ENCODE measurements around the gene AP5Z1.

Gene AP5Z1

DNA sequence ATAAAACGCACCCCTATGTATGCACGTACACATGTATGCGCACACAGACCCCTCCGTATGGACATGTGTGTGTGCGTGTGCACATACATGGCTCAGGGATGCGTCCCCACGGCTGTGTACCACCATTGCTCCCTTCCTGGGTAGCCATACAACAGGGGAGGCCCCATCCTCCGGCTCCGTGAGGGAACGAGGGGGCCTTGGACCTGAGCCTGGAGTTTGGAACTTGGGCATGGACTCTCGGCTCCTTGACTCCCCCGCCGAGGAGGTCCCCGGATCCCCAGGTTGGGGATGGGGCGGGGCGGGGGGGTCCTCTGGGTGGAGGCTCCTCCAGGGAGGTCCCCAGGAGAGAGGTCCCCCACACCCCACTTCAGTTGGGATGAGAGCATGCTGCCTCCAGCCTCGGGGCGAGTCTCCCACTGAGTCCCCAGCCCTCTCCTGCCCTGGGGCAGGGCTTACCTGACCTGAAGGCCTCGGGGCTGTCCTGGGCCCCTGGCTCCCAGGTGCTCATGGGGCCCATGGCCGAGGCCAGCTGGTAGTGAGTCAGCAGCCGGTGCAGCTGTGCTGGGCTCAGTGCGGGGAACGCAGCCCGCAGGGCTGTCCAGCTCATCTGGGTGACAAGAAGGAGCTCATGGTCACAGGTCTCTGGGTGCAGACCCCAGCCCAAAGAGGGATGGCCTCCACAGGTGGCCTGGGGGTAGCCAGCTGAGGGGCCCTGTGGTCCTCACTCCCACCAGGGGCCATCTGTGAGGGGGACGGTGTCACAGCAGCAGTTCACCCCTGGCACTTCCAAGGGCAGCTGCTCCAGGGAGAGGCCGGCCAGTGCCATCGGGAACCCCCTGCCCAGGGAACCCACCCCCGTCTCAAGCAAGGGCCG lies 29.9 kb downstream of the AP5Z1 start:
- DNase-seq, result no peak

DNA sequence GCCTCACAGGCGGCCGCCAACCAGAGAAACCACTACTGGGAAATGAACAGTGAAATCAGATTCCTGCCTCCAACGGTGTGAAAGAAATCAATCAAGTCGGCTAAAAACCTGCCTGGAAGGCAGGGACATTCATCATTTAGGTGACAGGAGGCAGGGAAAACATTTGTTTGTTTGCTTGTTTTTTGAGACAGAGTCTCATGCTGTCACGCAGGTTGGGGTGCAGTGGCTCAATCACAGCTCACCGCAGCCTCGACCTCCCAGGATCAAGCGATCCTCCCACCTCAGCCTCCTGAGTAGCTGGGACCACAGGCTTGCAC lies 30.5 kb downstream of the AP5Z1 start:
- DNase-seq, result no peak

DNA sequence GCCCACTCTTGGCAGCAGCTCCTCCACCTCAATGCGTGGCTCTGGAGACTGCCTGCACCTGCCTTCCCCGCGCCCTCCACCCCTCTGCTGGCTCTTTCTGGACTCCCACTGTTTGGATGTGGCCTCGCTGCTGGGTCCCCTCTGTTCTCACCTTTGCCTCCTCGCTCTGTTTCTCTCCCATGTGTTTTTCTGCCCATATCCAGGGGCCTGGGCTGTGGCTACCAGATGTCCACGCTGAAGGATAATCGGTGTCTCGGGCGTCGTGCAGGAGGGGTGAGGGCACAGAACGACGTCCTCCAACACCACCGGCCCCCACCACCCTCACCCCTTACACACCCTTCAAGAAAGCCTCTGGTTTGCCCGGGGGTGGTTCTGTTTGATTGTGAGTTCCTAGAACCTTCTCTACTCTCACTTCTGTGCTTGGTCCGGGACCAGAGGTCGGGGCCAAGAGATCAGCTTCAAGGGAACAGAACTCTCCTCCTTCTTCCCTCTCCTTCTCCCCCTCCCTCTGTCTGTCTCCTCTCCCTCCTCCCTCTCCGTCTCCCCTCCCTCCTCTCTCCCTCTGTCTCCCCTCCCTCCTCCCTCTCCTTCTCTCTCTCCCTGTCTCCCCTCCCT lies 31.7 kb downstream of the AP5Z1 start:
- DNase-seq, result no peak

DNA sequence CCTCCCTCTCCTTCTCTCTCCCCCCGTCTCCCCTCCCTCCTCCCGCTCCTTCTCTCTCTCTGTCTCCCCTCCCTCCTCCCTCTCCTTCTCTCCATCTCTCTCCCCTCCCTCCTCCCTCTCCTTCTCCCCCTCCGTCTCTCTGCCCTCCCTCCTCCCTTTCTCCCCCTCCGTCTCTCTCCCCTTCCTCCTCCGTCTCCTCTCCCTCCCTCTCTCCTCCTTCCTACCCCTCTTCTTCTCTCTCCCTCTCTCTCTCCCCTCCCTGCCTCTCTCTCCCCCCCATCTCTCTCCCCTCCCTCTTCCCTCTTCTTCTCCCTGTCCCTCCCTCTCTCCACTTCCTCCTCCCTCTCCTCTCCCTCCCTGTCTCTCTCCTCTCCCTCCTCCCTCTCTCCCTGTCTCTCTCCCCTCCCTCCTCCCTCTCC lies 32.2 kb downstream of the AP5Z1 start:
- no peak for DNase-seq

DNA sequence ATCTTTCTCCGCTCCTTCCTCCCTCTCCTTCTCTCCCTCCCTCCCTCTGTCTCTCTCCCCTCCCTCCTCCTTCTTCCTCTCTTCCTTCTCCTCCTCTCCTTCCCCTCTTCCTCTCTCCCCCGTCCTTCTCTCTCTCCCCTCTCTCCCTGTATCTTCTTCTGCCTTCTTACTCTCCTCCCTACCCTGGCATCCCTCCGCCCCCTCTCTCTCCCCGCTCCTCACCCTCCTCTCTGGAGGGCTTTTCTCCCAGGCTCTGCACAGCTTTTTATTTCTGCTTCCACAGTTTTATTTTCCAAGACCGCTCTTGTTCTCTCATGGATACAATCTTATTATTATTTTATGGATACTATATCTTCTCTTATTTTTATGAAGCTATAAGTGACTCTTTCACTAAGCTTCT lies 32.6 kb downstream of the AP5Z1 start:
- DNase-seq, result no peak

DNA sequence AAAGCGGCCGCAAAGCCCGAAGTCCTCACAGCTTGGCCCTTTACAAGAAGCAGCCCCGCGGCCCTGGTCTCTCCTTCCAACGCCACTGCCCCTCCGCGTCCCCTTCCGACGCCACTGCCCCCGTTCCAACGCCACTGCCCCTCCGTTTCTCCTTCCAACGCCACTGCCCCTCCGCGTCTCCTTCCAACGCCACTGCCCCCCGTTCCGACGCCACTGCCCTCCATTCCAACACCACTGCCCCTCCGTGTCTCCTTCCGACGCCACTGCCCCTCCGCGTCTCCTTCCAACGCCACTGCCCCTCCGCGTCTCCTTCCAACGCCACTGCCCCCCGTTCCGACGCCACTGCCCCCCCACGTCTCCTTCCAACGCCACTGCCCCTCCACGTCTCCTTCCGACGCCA lies 33.1 kb downstream of the AP5Z1 start:
- no peak for DNase-seq

DNA sequence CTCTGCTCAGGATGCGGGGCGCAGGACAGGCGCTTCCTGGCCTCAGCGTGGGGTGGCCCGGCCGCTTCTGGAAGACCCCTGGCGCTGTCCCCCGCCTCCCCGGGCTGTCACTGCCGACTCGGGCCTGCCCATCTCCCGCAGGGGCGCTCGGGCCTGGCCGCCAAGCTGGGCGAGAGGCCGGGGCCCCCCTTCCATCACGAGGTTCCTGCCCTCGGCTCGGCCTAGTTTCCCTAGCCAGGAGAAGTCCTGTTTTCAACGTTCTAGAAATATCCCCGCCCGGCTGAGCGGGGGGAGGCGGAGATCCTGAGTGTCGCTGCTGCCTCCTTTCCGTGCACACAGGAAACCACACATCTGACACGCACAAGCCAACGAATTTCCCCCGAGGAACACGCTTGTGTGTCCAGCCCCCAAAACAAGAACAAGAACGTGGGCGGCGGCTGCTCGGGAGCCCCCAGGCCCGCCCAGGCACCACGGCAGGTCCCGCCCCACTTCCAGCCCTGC lies 33.7 kb downstream of the AP5Z1 start:
- peak; percentile 41 for DNase-seq

DNA sequence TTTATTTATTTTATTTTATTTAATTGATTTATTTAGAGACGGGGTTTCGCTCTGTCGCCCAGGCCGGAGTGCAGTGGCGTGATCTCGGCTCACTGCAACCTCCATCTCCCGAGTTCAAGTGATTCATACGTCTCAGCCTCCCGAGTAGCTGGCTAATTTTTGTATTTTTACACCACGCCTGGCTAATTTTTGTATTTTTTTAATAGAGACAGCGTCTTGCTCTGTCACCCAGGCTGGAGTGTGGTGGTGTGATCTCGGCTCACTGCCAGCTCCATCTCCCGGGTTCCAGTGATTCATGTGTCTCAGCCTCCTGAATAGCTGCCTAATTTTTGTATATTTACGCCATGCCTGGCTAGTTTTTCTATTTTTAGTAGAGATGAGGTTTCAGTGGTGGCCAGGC lies 34.2 kb downstream of the AP5Z1 start:
- no peak for DNase-seq

DNA sequence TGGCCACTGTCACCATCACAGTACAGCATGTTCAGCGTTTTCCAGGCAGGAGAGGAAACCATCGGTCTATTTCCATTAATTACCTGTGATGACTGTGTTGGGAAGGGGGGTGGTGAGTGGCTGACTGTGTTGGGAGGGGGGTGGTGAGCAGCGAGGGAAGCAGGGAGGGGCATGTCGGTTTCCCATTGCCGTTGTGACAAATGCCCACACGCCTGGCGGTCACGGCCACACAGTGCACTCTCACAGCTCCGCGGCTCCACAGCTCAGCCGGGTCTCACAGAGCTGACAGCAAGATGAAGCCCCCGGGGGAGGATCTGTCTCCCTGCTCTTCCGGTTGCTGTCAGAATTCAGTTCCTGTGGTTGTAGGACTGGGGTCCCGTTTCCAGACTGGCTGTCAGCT lies 39.0 kb downstream of the AP5Z1 start:
- no peak for DNase-seq

DNA sequence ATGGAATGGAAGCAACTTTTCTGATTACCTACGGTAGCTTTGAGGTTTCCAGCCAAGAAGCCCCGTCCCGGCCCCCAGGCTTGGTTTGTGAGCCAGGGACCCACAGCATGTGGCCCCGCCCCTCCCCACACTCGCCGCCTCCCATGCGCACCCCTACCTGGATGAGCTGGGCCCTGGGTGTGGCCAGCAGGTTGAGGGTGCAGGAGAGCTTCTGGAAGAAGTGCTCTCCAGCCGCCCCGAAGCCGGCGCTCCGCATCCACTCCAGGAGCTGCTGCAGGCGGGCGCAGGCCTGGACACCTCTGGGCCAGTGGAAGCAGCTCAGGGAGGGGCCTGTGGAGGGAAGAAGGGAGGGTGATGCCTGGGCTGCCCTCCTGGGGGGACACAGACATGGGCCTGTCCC lies 39.7 kb downstream of the AP5Z1 start:
- no peak for DNase-seq

DNA sequence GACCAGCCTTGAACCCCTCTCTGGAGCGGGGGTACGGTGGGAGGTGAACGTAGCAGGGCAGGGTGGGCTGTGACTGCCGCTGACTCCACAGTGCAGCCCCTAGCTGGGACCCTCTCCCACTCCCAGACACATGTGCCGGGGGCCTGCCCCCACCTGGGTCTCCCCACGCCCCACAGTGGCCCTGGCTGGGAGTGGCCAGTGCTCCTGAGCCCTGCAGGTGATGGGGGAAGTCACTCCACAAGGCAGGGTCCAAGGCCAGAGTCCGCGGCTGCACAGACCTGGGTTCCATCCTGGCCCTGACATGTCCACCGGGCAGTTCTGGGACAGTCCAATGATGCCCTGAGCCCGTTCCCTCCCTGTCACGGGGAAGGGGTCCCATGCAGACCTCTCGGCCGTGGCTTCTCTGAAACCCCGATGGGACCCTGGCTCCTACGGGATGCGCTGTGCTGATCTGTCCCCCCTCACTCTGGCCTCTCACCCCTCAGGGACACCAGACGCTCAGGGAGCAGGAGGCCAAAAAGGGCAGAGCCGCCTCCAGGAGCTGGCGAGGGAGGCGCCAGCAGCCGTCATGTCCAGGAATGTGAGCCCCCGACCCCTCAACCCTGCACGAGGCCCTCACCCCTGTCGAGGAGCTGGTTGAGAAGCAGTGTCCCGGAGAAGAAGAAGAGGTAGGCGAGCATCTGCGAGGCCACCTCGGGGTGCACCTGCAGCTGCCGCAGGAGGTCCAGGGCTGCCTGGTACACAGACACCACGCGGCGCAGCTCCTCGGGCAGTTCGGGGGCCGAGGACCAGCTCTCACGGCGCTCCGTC lies 40.4 kb downstream of the AP5Z1 start:
- DNase-seq, result no peak

DNA sequence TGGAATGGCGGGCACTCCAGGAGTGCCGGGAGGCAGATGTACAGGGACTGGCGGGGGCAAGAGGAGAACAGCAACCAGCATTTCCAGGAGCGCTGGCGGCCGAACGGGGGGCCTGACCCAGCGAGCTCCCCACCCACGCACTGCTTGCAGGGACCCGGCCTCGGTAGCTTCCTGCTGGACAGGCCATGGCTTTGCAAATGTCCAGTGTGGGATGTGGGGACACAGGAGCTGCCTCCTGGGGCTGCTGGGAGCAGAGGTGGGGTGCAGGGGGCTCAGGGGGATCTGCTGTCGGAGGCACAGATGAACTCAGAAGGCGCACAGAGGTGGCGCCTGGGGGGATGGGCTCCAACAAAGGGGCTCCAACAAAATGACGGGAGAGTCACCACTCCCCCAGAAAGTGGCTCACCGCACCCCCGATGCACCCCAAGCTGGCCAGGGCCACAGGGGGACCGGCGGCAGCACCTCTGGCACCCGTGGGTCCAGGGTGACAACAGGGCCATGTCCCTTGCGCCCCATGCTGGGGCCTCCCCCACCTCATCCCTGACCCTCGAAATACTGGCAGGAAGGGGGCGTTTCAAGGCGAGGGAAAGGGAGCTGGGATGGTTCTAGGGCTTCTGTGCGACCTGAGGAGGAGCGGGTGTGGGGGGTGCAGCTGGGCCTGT lies 41.1 kb downstream of the AP5Z1 start:
- DNase-seq, result no peak

DNA sequence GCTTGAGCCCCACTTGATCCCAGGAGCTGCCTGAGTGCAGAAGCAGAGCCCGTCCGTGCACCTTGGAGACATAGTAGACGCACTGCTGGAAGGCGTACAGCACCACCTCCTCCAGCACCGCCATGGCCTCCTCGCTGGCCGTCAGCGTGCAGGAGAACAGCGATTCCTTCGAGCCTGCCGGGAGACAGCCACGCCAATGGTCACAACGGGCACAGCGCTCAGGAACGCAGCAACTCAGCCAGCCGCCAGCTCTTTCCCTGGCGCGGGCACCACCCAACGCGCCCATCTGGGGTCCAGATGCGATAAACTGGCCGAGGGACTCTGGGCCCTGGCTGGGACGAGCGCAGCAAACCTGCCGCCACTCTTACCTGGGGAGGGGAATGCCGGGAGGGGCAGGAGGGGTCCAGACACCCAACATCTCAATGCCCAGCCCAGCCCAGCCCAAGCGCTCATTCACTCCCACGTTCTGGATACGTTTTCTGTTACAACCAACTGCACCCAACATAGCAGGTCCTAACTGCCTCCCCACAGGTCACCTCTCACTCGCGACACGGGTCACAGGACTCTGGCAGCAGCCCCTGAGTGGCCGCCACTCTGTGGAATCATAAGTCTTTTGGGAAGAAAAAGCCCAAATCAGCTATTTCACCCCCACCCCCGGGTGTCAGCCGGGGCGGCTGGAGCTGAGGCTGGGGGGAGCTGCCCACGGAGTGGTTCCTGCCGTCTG lies 41.9 kb downstream of the AP5Z1 start:
- no peak for DNase-seq

DNA sequence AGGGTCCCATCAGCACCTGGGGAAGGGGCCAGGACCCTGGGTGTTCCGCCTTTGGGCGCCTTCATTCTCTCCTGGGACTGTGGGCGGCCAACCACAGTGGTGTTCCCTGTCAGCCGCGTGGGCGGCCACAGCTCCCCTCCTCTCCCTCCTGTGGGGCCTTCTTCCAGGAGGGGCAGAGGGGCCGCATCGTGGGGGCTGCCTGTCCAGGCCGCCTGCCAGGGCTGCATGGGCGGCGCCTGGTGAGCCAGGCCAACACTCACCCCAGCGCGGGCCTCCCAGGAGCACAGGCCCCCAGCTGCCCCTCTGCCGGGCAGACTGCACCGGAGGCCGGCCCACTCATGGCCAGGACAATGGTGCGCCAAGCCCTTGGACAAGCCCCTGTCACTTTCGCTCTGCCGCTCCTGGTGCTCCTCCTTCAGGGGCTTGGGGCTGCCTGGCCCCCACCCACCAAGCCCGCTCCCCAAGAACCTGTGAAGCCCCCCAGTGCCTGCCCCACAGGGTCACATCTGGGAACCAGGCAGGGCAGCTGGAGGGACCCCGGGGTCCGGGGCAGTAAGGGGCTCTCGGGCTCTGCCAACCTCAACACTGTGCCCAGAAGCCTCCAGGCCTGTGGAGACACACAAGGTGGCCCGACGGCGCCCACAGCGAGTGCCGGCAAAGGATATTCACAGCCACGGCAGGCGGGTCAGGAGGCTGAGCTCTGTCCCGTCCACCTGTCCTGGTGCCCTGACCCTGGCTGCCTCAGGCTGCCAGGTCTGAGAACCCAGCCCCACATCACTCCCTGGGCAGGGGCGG lies 42.8 kb downstream of the AP5Z1 start:
- no peak for DNase-seq

DNA sequence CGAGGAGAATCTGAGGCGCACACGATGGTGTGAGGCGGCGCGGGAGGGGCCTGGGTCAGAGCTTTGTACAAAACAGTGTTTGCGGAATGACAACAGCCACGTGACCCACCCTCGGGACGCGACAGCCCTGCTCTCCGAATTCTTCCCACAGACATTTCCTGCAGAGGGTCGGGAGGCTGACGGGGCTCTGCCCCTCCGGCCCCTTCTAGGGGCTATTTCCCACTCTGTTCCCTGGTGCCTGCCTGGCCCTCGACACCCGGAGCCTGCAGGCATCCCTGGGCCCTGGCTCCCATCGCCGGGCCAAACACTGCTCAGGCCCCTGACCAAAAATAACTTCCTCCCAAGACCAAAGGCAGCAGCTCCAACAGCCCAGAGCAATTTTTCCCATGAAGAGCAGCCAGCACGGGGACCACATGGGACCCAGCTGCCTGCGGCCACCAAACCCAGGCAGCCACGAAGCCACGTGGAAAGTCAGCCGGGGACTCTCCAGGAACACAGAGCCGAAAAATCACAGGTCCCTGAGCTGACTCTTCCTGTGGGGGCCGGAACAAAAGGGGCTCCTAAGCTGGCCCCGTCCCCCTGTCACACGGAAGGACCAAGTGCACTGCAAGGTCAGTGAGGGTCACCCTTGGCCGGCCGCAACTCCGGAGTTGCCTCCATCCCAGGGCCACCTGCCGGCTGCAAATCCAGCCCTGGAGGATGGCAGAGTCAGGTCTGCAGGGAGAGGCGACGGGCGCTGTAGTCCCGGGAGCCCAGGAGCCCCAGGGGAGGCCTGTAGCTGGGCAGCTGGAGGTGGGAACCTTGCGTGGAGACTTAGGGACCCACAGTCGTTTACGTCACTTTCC lies 44.4 kb downstream of the AP5Z1 start:
- DNase-seq, result no peak

DNA sequence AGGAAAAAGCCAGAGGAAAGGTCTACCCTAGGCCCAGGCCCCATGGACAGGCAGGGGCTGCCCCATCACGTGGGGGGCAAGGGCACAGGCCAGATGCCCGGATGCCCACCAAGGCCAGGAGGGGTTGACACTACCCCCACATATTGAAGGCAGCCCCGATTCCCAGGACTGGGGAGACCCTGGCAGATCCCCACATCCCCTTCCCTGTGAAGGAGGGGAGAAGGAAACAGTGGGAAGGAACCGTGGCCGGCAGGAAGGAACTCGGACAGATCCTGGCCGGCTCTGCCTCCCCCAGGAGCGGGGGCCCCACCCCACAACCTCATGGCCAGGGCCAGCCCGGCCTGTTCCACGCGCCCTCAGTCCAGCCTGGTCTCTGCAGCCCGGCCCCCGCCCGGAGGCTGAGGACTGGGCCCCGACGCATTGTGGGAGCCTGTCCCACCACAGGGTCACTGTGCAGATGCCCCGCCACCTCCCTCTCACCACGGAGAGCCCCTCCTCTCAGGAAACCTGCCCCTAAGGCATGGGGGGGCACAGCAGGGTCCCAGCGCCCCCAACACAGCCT lies 45.1 kb downstream of the AP5Z1 start:
- DNase-seq, result no peak

DNA sequence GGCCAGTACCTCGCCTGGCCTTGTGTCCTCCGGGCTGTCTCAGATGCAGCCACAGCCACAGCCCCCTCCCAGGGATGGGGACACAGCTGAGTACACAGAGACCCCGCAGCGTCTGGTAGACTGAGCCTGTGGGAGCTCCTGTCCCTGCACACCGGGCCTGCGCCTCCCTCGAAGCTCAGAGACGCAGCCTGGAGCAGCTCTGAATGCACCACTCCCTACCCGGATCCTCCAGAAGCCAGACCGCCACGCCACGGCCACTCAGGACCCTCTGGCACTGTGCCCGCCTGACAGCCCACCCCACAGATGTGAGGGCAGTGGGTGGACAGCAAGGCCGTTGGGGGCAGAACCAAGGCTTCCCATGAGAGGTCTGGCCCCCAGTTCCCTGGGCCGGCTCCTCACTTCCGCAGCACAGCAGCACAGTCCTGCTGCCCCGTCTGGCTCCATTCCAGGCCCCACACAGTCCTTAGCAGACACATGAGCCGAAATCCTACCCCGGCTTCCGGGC lies 45.6 kb downstream of the AP5Z1 start:
- DNase-seq, result no peak

DNA sequence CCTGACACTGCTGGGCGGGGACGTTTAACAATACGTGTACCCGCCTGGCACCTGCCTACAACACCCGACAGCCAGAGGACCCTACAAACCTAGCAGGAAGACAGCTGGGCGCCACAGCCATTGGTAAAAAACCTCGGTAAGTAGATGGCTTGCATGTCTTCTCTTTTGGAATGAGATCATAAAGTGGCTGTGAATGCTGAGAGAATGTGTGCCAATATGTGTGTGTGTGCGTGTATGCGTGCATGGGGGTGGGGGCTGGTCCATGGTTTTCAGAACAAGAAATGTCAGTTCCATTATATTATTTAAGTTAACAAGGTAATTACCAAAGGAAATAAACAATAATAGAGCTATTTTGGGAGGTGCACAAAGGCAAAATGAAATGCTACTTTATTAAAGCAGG lies 47.3 kb downstream of the AP5Z1 start:
- DNase-seq, result no peak

DNA sequence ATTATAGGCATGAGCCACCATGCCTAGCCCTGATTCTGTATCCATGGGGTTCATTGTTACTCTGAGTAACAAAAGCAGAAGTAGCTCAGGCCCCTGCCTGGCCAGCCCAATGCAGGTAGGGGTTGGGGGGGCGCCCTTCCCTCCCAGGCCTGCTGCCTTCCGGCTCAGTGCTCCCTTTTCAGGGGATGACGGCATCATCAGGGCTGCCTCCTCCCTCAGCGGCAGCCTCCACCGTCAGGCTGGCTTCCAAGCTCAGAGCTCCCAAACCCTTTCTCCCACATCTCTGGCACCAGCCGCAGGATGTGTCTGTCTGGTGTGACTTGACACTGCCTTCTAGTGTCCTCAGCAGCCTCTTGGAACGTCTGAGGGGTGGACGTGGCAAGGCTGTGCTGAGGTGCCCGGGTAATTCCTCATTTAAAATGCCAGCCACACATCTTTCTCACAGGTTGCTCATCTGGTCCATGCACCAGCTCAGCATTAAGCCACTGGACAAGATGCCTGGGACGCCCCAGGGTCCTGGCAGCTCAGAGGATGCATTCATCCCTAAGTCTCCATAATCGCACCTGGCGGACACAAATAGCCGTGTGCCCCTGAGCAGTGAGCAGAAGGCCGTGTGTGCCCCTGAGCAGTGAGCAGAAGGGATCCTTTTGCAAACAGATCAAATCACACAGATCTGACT lies 48.2 kb downstream of the AP5Z1 start:
- DNase-seq, result no peak
